ENCODE results near the gene NTRK3.
"Not testable (repeated sequence)": the region's sequence is repeated elsewhere in the genome, so short reads cannot be mapped to it uniquely, and the experiment has no call there.

The NTRK3 gene

GRCh38 chr15:87877114-87877810 lies 379.3 kb downstream of the NTRK3 start:
- DNase-seq (ENCODE audit: low spot score), result no peak

- DNase-seq (ENCODE audit: low spot score), result no peak
These were observed 381.4 kb downstream of the NTRK3 start for GRCh38 chr15:87874896-87875711.

GRCh38 chr15:87873516-87873915 lies 383.0 kb downstream of the NTRK3 start:
- no peak for DNase-seq (ENCODE audit: low spot score)

- no peak for DNase-seq (ENCODE audit: low spot score)
These were observed 384.7 kb downstream of the NTRK3 start for GRCh38 chr15:87871731-87872320.

- no peak for DNase-seq (ENCODE audit: low spot score)
These were observed 385.3 kb downstream of the NTRK3 start for GRCh38 chr15:87871258-87871681.

GRCh38 chr15:87866961-87867360 lies 389.6 kb downstream of the NTRK3 start:
- DNase-seq (ENCODE audit: low spot score), result no peak

- DNase-seq (ENCODE audit: low spot score), result no peak
These were observed 393.4 kb downstream of the NTRK3 start for GRCh38 chr15:87863152-87863551.

- DNase-seq (ENCODE audit: low spot score), result no peak
These were observed 395.8 kb downstream of the NTRK3 start for GRCh38 chr15:87860743-87861142.

- DNase-seq (ENCODE audit: low spot score), result no peak
These were observed 397.9 kb downstream of the NTRK3 start for GRCh38 chr15:87858651-87859050.

GRCh38 chr15:87851497-87851896 lies 405.0 kb downstream of the NTRK3 start:
- no peak for DNase-seq (ENCODE audit: low spot score)

GRCh38 chr15:87850916-87851315 lies 405.6 kb downstream of the NTRK3 start:
- no peak for DNase-seq (ENCODE audit: low spot score)

GRCh38 chr15:87849181-87849580 lies 407.4 kb downstream of the NTRK3 start:
- DNase-seq (ENCODE audit: low spot score), result no peak

- no peak for DNase-seq (ENCODE audit: low spot score)
These were observed 408.5 kb downstream of the NTRK3 start for GRCh38 chr15:87848012-87848411.

- DNase-seq (ENCODE audit: low spot score), result no peak
These were observed 409.8 kb downstream of the NTRK3 start for GRCh38 chr15:87846746-87847145.

- no peak for DNase-seq (ENCODE audit: low spot score)
These were observed 413.2 kb downstream of the NTRK3 start for GRCh38 chr15:87843312-87843711.

- no peak for DNase-seq (ENCODE audit: low spot score)
These were observed 415.0 kb downstream of the NTRK3 start for GRCh38 chr15:87841426-87841998.

- not testable (repeated sequence) for DNase-seq (ENCODE audit: low spot score)
These were observed 420.7 kb downstream of the NTRK3 start for GRCh38 chr15:87835830-87836229.

- not testable (repeated sequence) for DNase-seq (ENCODE audit: low spot score)
These were observed 423.2 kb downstream of the NTRK3 start for GRCh38 chr15:87833333-87833732.

- no peak for DNase-seq (ENCODE audit: low spot score)
These were observed 427.0 kb downstream of the NTRK3 start for GRCh38 chr15:87829332-87830050.

- DNase-seq (ENCODE audit: low spot score), result no peak
These were observed 427.9 kb downstream of the NTRK3 start for GRCh38 chr15:87828608-87829007.

GRCh38 chr15:87827131-87827530 lies 429.4 kb downstream of the NTRK3 start:
- DNase-seq (ENCODE audit: low spot score), result no peak
